ENCODE results near the gene CCNF. TPM values are rescaled to one million over a fixed set of nuclear protein-coding genes. Genes with fewer than 3 reads are reported as not detected.
"Not testable (repeated sequence)": the region's sequence is repeated elsewhere in the genome, so short reads cannot be mapped to it uniquely, and the experiment has no call there.

The CCNF gene
- total and polyA plus RNA-seq, 2 of the 4 experiments (the other 2 are of a cell fraction), result 8.2 to 20.1 TPM

DNA sequence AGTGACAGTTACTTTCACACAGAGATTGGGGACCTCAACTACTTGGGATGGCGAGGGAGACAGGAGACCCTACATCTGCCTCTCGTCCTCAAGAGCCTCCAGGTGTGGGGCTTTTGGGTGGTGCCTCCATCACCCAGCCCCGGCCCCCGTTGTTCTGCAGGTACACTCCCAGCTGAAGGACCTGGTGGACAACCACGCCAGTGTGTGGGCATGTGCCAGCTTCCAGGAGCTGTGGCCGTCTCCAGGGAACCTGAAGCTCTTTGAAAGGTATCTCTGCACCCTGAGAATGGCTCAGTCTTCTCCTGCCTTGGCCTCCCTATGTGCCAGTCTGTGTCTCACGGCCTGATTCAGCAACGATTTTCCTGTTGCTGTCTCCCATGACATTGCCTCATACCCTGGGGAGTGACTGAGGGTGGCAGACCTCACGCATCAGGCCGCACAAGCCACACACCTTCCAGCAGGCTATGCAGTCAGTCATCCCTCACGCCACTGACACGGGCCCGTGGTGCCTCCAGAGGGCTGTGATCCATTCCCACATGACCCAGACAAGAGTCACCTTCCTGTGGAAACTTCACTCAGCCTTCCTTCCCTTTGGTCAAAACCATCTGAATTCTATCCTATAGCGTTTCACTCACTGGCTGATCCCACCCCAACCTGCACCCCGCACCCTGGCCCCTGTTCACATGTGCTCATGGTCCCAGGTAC, 3.7 kb downstream of the CCNF start:
- Histone ChIP-seq H2BK20ac (ENCODE audit: low read depth, low read length) (no peak overlapping the region), H3K27me3 (ENCODE audit: control insufficient read depth, insufficient read depth, low read length) (no peaks in the 10 kb centered on the region), H4K20me1 (ENCODE audit: insufficient read depth, low read length) (0 out of 2 replicates have a peak, but pooled peaks cover 3% of the 10 kb centered on the region), H3K14ac (replicated peaks; ENCODE audit: low read depth, low read length) (no peak overlapping the region), H3K18ac (ENCODE audit: low read depth, low read length) (no peak overlapping the region), H2BK15ac (ENCODE audit: low read depth, low read length) (no peak overlapping the region), H3K9me1 (ENCODE audit: insufficient read depth, low read length) (0 out of 2 replicates have a peak, but pooled peaks cover 4% of the 10 kb centered on the region), H2AFZ (replicated peaks; ENCODE audit: low read length, poor library complexity) (peak overlapping the region; percentile 3), H4K8ac (ENCODE audit: low read depth in 2 of 2, low read length in 2 of 2) (no peak overlapping the region), H3K56ac (ENCODE audit: extremely low read depth, insufficient read depth, low read length) (no peak overlapping the region), H3K79me1 (ENCODE audit: low read depth in 1 of 2, low read length in 2 of 2) (peaks cover 55 to 64% of the 10 kb centered on the region in 2 experiments), H3K4me3 (ENCODE audit: insufficient read depth, low read depth, low read length) (no peak overlapping the region), H2AK9ac (replicated peaks; ENCODE audit: low read depth, low read length, poor library complexity) (peak overlapping the region; percentile 55), H2AK5ac (ENCODE audit: low read depth, low read length) (no peak overlapping the region), H4K5ac (ENCODE audit: low read depth, low read length) (no peak overlapping the region), H3K36me3 (ENCODE audit: control insufficient read depth, insufficient read depth, low read length) (peaks cover 28% of the 10 kb centered on the region), H3K9me3 (ENCODE audit: control insufficient read depth, insufficient read depth, low read length) (no peaks in the 10 kb centered on the region), H3K27ac (ENCODE audit: insufficient read depth, low read length) (no peak overlapping the region), H3K9ac (ENCODE audit: low read depth, low read length) (no peak overlapping the region), H2BK5ac (ENCODE audit: low read depth, low read length, poor library complexity, severe bottlenecking) (no peak overlapping the region), H3K23ac (ENCODE audit: low read depth, low read length) (0 out of 2 replicates have a peak overlapping the region, but pooled peaks have one; percentile 32), H3K4me1 (ENCODE audit: control insufficient read depth, insufficient read depth, low read length) (peaks cover 4% of the 10 kb centered on the region), H2BK120ac (ENCODE audit: low read depth, low read length) (no peak overlapping the region), H3K4ac (ENCODE audit: low read depth, low read length) (no peak overlapping the region), H4K91ac (ENCODE audit: insufficient read depth, low read depth, low read length) (no peak overlapping the region), H3K4me2 (ENCODE audit: low read depth, low read length) (no peak overlapping the region)
- POLR2A ChIA-PET (ENCODE audit: unreplicated experiment), result no interaction called here
- TF ChIP-seq SMC3 (IDR thresholded peaks at IDR 0.05; ENCODE audit: low read depth, low read length), result no peak
- no peak for TF ChIP-seq MXI1 (IDR thresholded peaks at IDR 0.05; ENCODE audit: borderline replicate concordance, low read depth, low read length)
- no peak for TF ChIP-seq CEBPB (IDR thresholded peaks at IDR 0.05; ENCODE audit: low read depth, low read length)
- TF ChIP-seq NFE2L2 (IDR thresholded peaks at IDR 0.05; ENCODE audit: low read depth, low read length), result no peak
- TF ChIP-seq MAFK (IDR thresholded peaks at IDR 0.05; ENCODE audit: low read depth, low read length), result no peak
- no peak for TF ChIP-seq MAZ (IDR thresholded peaks at IDR 0.05; ENCODE audit: borderline replicate concordance, low read depth, low read length)
- CTCF ChIA-PET, result no interaction called here
- WGBS, 2 experiments (ENCODE audit: extremely low coverage in 2 of 2, insufficient read length in 1 of 2), result 98% methylated on average over 7 of the region's 15 CpGs; no CpG with 5 or more reads in 1 of the 2 experiments
- ATAC-seq (ENCODE audit: low read depth) (no peak), DNase-seq (no peak)
- in situ Hi-C loops (cut with MboI; ENCODE audit: low sequenced_read_pairs), result no loop called here
- intact Hi-C loops (cut with micrococcal nuclease), result no loop called here
- dilution Hi-C loops (cut with HindIII; ENCODE audit: low sequenced_read_pairs, unreplicated experiment), result no loop called here
- no TSS peak for BruUV-seq (replicated peaks)

DNA sequence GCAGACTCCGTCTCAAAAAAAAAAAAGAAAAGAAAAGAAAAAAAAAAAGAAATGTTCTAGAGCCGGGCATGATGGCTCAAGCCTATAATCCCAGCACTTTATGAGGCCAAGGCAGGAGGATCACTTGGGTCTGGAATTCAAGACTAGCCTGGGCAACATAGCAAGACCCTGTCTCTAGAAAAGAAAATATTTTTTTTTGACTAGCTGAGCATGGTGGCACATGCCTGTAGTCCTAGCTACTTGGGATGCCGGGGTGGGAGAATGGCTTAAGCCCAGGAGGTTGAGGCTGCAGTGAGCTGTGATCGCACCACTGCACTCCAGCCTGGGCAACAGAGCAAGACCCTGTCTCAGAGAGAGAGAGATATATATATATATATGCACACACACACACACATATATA, 6.0 kb downstream of the CCNF start:
- H4K91ac ChIP-seq (ENCODE audit: insufficient read depth, low read depth, low read length); in situ Hi-C loops (cut with MboI; ENCODE audit: low sequenced_read_pairs); BruUV-seq (replicated peaks); POLR2A ChIA-PET (ENCODE audit: unreplicated experiment); H3K4me3 ChIP-seq (ENCODE audit: insufficient read depth, low read depth, low read length); H3K56ac ChIP-seq (ENCODE audit: extremely low read depth, insufficient read depth, low read length); H3K9me3 ChIP-seq (ENCODE audit: control insufficient read depth, insufficient read depth, low read length); H4K5ac ChIP-seq (ENCODE audit: low read depth, low read length); ATAC-seq (ENCODE audit: low read depth); H2BK120ac ChIP-seq (ENCODE audit: low read depth, low read length); CTCF ChIA-PET; H3K9ac ChIP-seq (ENCODE audit: low read depth, low read length); H3K4me1 ChIP-seq (ENCODE audit: control insufficient read depth, insufficient read depth, low read length); H3K27me3 ChIP-seq (ENCODE audit: control insufficient read depth, insufficient read depth, low read length); H2AFZ ChIP-seq (replicated peaks; ENCODE audit: low read length, poor library complexity); H2BK15ac ChIP-seq (ENCODE audit: low read depth, low read length); H3K18ac ChIP-seq (ENCODE audit: low read depth, low read length); H4K8ac ChIP-seq (ENCODE audit: low read depth in 2 of 2, low read length in 2 of 2); H2AK5ac ChIP-seq (ENCODE audit: low read depth, low read length); H4K20me1 ChIP-seq (ENCODE audit: insufficient read depth, low read length); H3K4me2 ChIP-seq (ENCODE audit: low read depth, low read length); H2AK9ac ChIP-seq (replicated peaks; ENCODE audit: low read depth, low read length, poor library complexity); DNase-seq; H3K14ac ChIP-seq (replicated peaks; ENCODE audit: low read depth, low read length); H3K9me1 ChIP-seq (ENCODE audit: insufficient read depth, low read length); H3K27ac ChIP-seq (ENCODE audit: insufficient read depth, low read length); H2BK5ac ChIP-seq (ENCODE audit: low read depth, low read length, poor library complexity, severe bottlenecking); H3K4ac ChIP-seq (ENCODE audit: low read depth, low read length); intact Hi-C loops (cut with micrococcal nuclease); H2BK20ac ChIP-seq (ENCODE audit: low read depth, low read length); H3K23ac ChIP-seq (ENCODE audit: low read depth, low read length); dilution Hi-C loops (cut with HindIII; ENCODE audit: low sequenced_read_pairs, unreplicated experiment): not testable (repeated sequence)
- H3K36me3 ChIP-seq (ENCODE audit: control insufficient read depth, insufficient read depth, low read length), result peaks cover 37% of the 10 kb centered on the region
- WGBS, 2 experiments (ENCODE audit: extremely low coverage in 2 of 2, insufficient read length in 1 of 2), result no CpG with 5 or more reads among the region's 4 CpGs
- H3K79me1 ChIP-seq (ENCODE audit: low read depth in 1 of 2, low read length in 2 of 2), result peaks cover 49 to 52% of the 10 kb centered on the region in 2 experiments

Data from IMR-90 (cell line).